PC-9 (cell line): ENCODE results near the gene TEX29. TPM values are rescaled to one million over a fixed set of nuclear protein-coding genes. Genes with fewer than 3 reads are reported as not detected.
A peak's percentile ranks its signal among the peaks of the same experiment; 100 is the strongest.

Experiments
- BruUV-seq: library from RNA; stranded (reverse); fragments of 400-500 nt; replicated peaks from 2 replicates; lab custom pipeline; 2021; lab: Mats Ljungman, UMichigan
- CTCF ChIA-PET: fragments of 300-600 bp; sonication (Branson Sonifier 250); formaldehyde crosslinking; loops from one replicate; lab custom pipeline; 2022; ENCODE audit warnings: antibody characterized with exemption; lab: Charles Lee
- POLR2A ChIA-PET: fragments of 300-600 bp; sonication (Branson Sonifier 250); formaldehyde crosslinking; loops from one replicate; lab custom pipeline; 2022; ENCODE audit warnings: antibody characterized with exemption; ENCODE audit not compliant: unreplicated experiment; lab: Charles Lee
- DNase-seq, 2 experiments: peaks; one replicate each; pipeline versions ENCODE4 v3.0.0 to v3.0.0-alpha.2; 2015 to 2022; ENCODE audit warnings: mixed read lengths in 1 of 2
- H2AFZ ChIP-seq: fragments of 200-600 bp; sonication (generic); 2 replicates; pipeline ENCODE4 v1.8.1; 2017; ENCODE audit warnings: antibody characterized with exemption
- H3F3A ChIP-seq: fragments of 200-600 bp; sonication (generic); 2 replicates; pipeline ENCODE4 v1.8.1; 2017; ENCODE audit warnings: antibody characterized with exemption, mild to moderate bottlenecking, low read depth; ENCODE audit not compliant: insufficient read depth
- H3K27ac ChIP-seq: fragments of 200-600 bp; sonication (generic); 2 replicates; pipeline ENCODE4 v1.6.1; 2016; ENCODE audit warnings: mixed run types
- H3K27me3 ChIP-seq: fragments of 200-600 bp; sonication (generic); 2 replicates; pipeline ENCODE4 v1.6.1; 2016; ENCODE audit warnings: low read depth, mixed run types; ENCODE audit not compliant: insufficient read depth
- H3K36me3 ChIP-seq: fragments of 200-600 bp; sonication (generic); 2 replicates; pipeline ENCODE4 v1.6.1; 2016; ENCODE audit warnings: low read depth, mixed run types
- H3K4me1 ChIP-seq: fragments of 200-600 bp; sonication (generic); replicated peaks from 2 replicates; pipeline ENCODE4 v1.6.1; 2016; ENCODE audit warnings: mixed run types; ENCODE audit not compliant: insufficient read depth
- H3K4me2 ChIP-seq: fragments of 200-600 bp; sonication (generic); 2 replicates; pipeline ENCODE4 v1.6.1; 2017; ENCODE audit warnings: mixed run types
- H3K4me3 ChIP-seq: fragments of 200-600 bp; sonication (generic); 2 replicates; pipeline ENCODE4 v1.6.1; 2016; ENCODE audit warnings: mixed run types
- H3K79me2 ChIP-seq: fragments of 200-600 bp; sonication (generic); 2 replicates; pipeline ENCODE4 v1.6.1; 2017; ENCODE audit warnings: low read depth, mixed run types
- H3K9me2 ChIP-seq: fragments of 200-600 bp; sonication (generic); 2 replicates; pipeline ENCODE4 v1.8.1; 2017; ENCODE audit warnings: mild to moderate bottlenecking; ENCODE audit not compliant: insufficient read depth
- H3K9me3 ChIP-seq: fragments of 200-600 bp; sonication (generic); 2 replicates; pipeline ENCODE4 v1.8.1; 2016; ENCODE audit warnings: low read depth; ENCODE audit not compliant: insufficient read depth
- H4K20me1 ChIP-seq: fragments of 200-600 bp; sonication (generic); 2 replicates; pipeline ENCODE4 v1.8.1; 2017; ENCODE audit not compliant: insufficient read depth
- CTCF ChIP-seq: fragments of 200-600 bp; sonication (generic); conservative IDR thresholded peaks from 2 replicates; pipeline ENCODE4 v1.6.1; 2017; ENCODE audit warnings: mixed run types, antibody characterized with exemption, mild to moderate bottlenecking, moderate library complexity
- EZH2 ChIP-seq: fragments of 200-600 bp; sonication (generic); IDR thresholded peaks from 2 replicates; pipeline ENCODE4 v1.8.0; 2017; ENCODE audit warnings: antibody characterized with exemption, low read depth
- intact Hi-C: fragments of 100-400 bp; cut with micrococcal nuclease; formaldehyde crosslinking; loops from one replicate; pipeline ENCODE4 v1.10.0; 2022; ENCODE audit not compliant: unreplicated experiment
- total RNA-seq: library from RNA; stranded (reverse); gene quantifications from 2 replicates; pipeline ENCODE4 v1.2.3, GENCODE V29; 2021

The TEX29 gene
- total RNA-seq, 1 experiment from 2014 or later = not detected

GRCh38 chr13:111389621-111390521, 69.4 kb downstream of the TEX29 start:
- DNase-seq = peak in 1 of 2 experiments; percentile 30
- no peaks in the 10 kb centered on the region for H4K20me1 ChIP-seq
- no peaks in the 10 kb centered on the region for H3K4me1 ChIP-seq
- intact Hi-C loops = no loop called here
- no peaks in the 10 kb centered on the region for H3K79me2 ChIP-seq
- no peak overlapping the region for H3K4me2 ChIP-seq
- H3K27ac ChIP-seq = no peak overlapping the region
- H3K9me3 ChIP-seq = no peaks in the 10 kb centered on the region
- ChIA-PET POLR2A (no interaction called here), CTCF (no interaction called here)
- no peak overlapping the region for H3K4me3 ChIP-seq
- no peaks in the 10 kb centered on the region for H3K9me2 ChIP-seq
- TF ChIP-seq EZH2 = no peak
- TF ChIP-seq CTCF = no peak
- BruUV-seq = no TSS peak
- no peaks in the 10 kb centered on the region for H3K36me3 ChIP-seq
- no peaks in the 10 kb centered on the region for H3F3A ChIP-seq
- no peak overlapping the region for H2AFZ ChIP-seq
- peaks cover 96% of the 10 kb centered on the region for H3K27me3 ChIP-seq

- H3K79me2 ChIP-seq = no peaks in the 10 kb centered on the region
- no peaks in the 10 kb centered on the region for H3K36me3 ChIP-seq
- H3K9me2 ChIP-seq = no peaks in the 10 kb centered on the region
- peak in 1 of 2 experiments; percentile 17 for DNase-seq
- H4K20me1 ChIP-seq = no peaks in the 10 kb centered on the region
- no peaks in the 10 kb centered on the region; the same call in 1 of the 2 replicates for H3K9me3 ChIP-seq
- intact Hi-C loops = no loop called here
- no TSS peak for BruUV-seq
- H2AFZ ChIP-seq = no peak overlapping the region
- CTCF ChIA-PET = no interaction called here
- H3K27ac ChIP-seq = no peak overlapping the region
- TF ChIP-seq EZH2 = no peak
- TF ChIP-seq CTCF = no peak
- H3K27me3 ChIP-seq = peaks cover 96% of the 10 kb centered on the region
- no peaks in the 10 kb centered on the region for H3K4me1 ChIP-seq
- POLR2A ChIA-PET = no interaction called here
- H3F3A ChIP-seq = no peaks in the 10 kb centered on the region
- H3K4me3 ChIP-seq = no peak overlapping the region
- no peak overlapping the region for H3K4me2 ChIP-seq
Measured at GRCh38 chr13:111390522-111391270, 70.3 kb downstream of the TEX29 start.

GRCh38 chr13:111392486-111392885, 72.0 kb downstream of the TEX29 start:
- H3K4me2 ChIP-seq = no peak overlapping the region
- H3K36me3 ChIP-seq = no peaks in the 10 kb centered on the region
- POLR2A ChIA-PET = no interaction called here
- no peaks in the 10 kb centered on the region for H3K79me2 ChIP-seq
- no TSS peak for BruUV-seq
- no peaks in the 10 kb centered on the region for H3K4me1 ChIP-seq
- no peaks in the 10 kb centered on the region for H3F3A ChIP-seq
- CTCF ChIA-PET = no interaction called here
- TF ChIP-seq CTCF (no peak), EZH2 (no peak)
- no peaks in the 10 kb centered on the region for H4K20me1 ChIP-seq
- no peaks in the 10 kb centered on the region; the same call in 1 of the 2 replicates for H3K9me3 ChIP-seq
- H3K27ac ChIP-seq = no peak overlapping the region
- intact Hi-C loops = no loop called here
- H3K4me3 ChIP-seq = no peak overlapping the region
- H3K27me3 ChIP-seq = peaks cover 100% of the 10 kb centered on the region
- no peak overlapping the region for H2AFZ ChIP-seq
- no peaks in the 10 kb centered on the region for H3K9me2 ChIP-seq
- peak in 1 of 2 experiments; percentile 11 for DNase-seq
